Fibroblast of lung (primary cell): ENCODE measurements around the gene LRRC8E.

Source experiments
- EZH2 ChIP-seq: IDR thresholded peaks from 2 replicates; pipeline ENCODE4 v1.5.1; 2012; ENCODE audit warnings: low read length, control low read depth, mild to moderate bottlenecking; ENCODE audit errors: missing control alignments
- TF ChIP-seq, protein P1 (sequence below), 2 donors: IDR thresholded peaks in 1 of 2; conservative IDR thresholded peaks in 1 of 2; 1 replicate in 1 of 2; 2 replicates in 1 of 2; pipeline ENCODE4 v1.5.1; 2011 to 2012; ENCODE audit warnings: low read length in 2 of 2, control low read depth in 1 of 2, inconsistent platforms in 1 of 2, low read depth in 1 of 2, mild to moderate bottlenecking in 1 of 2

GRCh38 chr19:7919610-7920518 is 31.6 kb downstream of the LRRC8E start, which contains the start of gene SNAPC2:
- TF ChIP-seq, protein P1, sequence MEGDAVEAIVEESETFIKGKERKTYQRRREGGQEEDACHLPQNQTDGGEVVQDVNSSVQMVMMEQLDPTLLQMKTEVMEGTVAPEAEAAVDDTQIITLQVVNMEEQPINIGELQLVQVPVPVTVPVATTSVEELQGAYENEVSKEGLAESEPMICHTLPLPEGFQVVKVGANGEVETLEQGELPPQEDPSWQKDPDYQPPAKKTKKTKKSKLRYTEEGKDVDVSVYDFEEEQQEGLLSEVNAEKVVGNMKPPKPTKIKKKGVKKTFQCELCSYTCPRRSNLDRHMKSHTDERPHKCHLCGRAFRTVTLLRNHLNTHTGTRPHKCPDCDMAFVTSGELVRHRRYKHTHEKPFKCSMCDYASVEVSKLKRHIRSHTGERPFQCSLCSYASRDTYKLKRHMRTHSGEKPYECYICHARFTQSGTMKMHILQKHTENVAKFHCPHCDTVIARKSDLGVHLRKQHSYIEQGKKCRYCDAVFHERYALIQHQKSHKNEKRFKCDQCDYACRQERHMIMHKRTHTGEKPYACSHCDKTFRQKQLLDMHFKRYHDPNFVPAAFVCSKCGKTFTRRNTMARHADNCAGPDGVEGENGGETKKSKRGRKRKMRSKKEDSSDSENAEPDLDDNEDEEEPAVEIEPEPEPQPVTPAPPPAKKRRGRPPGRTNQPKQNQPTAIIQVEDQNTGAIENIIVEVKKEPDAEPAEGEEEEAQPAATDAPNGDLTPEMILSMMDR (conservative IDR thresholded peaks at IDR 0.05 in 1 of 2, IDR thresholded peaks at IDR 0.05 in 1 of 2; ENCODE audit: low read depth in 1 of 2, low read length in 2 of 2): no peak
- TF ChIP-seq EZH2: no peak
